WTC11 (cell line): ENCODE measurements around the gene MLX.

Source experiments
- CBFB ChIP-seq: sonication (generic); formaldehyde crosslinking; IDR thresholded peaks from 2 replicates; pipeline ENCODE4 v1.8.1; 2022; ENCODE audit warnings: mild to moderate bottlenecking, low read depth, missing genetic modification reagents
- CTCF ChIP-seq: fragments of 200-600 bp; IDR thresholded peaks from 2 replicates; pipeline ENCODE4 v1.8.0; 2022; ENCODE audit warnings: antibody characterized with exemption
- ETV6 ChIP-seq: sonication (generic); formaldehyde crosslinking; IDR thresholded peaks from 2 replicates; pipeline ENCODE4 v1.8.1; 2022; ENCODE audit warnings: mild to moderate bottlenecking, missing genetic modification reagents
- FOXK1 ChIP-seq: sonication (generic); formaldehyde crosslinking; IDR thresholded peaks from 2 replicates; pipeline ENCODE4 v1.8.0; 2022; ENCODE audit warnings: mild to moderate bottlenecking, moderate library complexity, missing genetic modification reagents
- HMGXB4 ChIP-seq: sonication (generic); formaldehyde crosslinking; IDR thresholded peaks from 2 replicates; pipeline ENCODE4 v1.8.1; 2023; ENCODE audit warnings: mild to moderate bottlenecking, moderate library complexity, missing genetic modification reagents
- IRF2 ChIP-seq: sonication (generic); formaldehyde crosslinking; IDR thresholded peaks from 2 replicates; pipeline ENCODE4 v1.8.0; 2022; ENCODE audit warnings: low read depth, missing genetic modification reagents, borderline replicate concordance
- JUN ChIP-seq: sonication (generic); formaldehyde crosslinking; IDR thresholded peaks from 2 replicates; pipeline ENCODE4 v1.8.0; 2023; ENCODE audit warnings: mild to moderate bottlenecking, missing genetic modification reagents
- MAX ChIP-seq: sonication (generic); formaldehyde crosslinking; IDR thresholded peaks from 2 replicates; pipeline ENCODE4 v1.8.0; 2022; ENCODE audit warnings: mild to moderate bottlenecking, missing genetic modification reagents
- NFYB ChIP-seq: sonication (generic); formaldehyde crosslinking; conservative IDR thresholded peaks from 2 replicates; pipeline ENCODE4 v1.8.0; 2022; ENCODE audit warnings: low read depth, missing genetic modification reagents
- NR1H2 ChIP-seq: sonication (generic); formaldehyde crosslinking; IDR thresholded peaks from 2 replicates; pipeline ENCODE4 v1.9.0; 2021; ENCODE audit warnings: mild to moderate bottlenecking, moderate library complexity, missing genetic modification reagents
- NR2C2 ChIP-seq: sonication (generic); formaldehyde crosslinking; IDR thresholded peaks from 2 replicates; pipeline ENCODE4 v1.8.0; 2022; ENCODE audit warnings: mild to moderate bottlenecking, missing genetic modification reagents
- RELA ChIP-seq: sonication (generic); formaldehyde crosslinking; IDR thresholded peaks from 2 replicates; pipeline ENCODE4 v1.8.1; 2022; ENCODE audit warnings: missing genetic modification reagents, mild to moderate bottlenecking, borderline replicate concordance
- ZNF138 ChIP-seq: sonication (generic); formaldehyde crosslinking; conservative IDR thresholded peaks from 2 replicates; pipeline ENCODE4 v1.8.1; 2022; ENCODE audit warnings: mild to moderate bottlenecking, moderate library complexity, missing genetic modification reagents
- ZNF281 ChIP-seq: sonication (generic); formaldehyde crosslinking; IDR thresholded peaks from 2 replicates; pipeline ENCODE4 v1.8.0; 2023; ENCODE audit warnings: mild to moderate bottlenecking, missing genetic modification reagents

GRCh38 chr17:42527932-42528331 is 39.0 kb upstream of the MLX start:
- TF ChIP-seq CTCF = no peak
- no peak for TF ChIP-seq FOXK1 (CRISPR knock-in tag)
- TF ChIP-seq RELA (CRISPR knock-in tag) = no peak
- TF ChIP-seq NFYB (CRISPR knock-in tag) = no peak
- TF ChIP-seq JUN (CRISPR knock-in tag) = no peak
- no peak for TF ChIP-seq NR2C2 (CRISPR knock-in tag)
- TF ChIP-seq CBFB (CRISPR knock-in tag) = no peak
- no peak for TF ChIP-seq ZNF281 (CRISPR knock-in tag)
- no peak for TF ChIP-seq MAX (CRISPR knock-in tag)
- no peak for TF ChIP-seq HMGXB4 (CRISPR knock-in tag)
- no peak for TF ChIP-seq ZNF138 (CRISPR knock-in tag)
- TF ChIP-seq NR1H2 = no peak
- no peak for TF ChIP-seq ETV6 (CRISPR knock-in tag)
- TF ChIP-seq IRF2 (CRISPR knock-in tag) = no peak
